Hepatocyte (in vitro differentiated cells): ENCODE measurements around the gene FKBP4. TPM values are rescaled to one million over a fixed set of nuclear protein-coding genes. Genes with fewer than 3 reads are reported as not detected.

Source experiments
- DNase-seq: peaks from one replicate; pipeline ENCODE4 v3.0.0-alpha.2; 2016; ENCODE audit warnings: low spot score
- H2AFZ ChIP-seq: fragments of 200-600 bp; sonication (generic); 2 replicates; pipeline ENCODE4 v1.6.0; 2016; ENCODE audit warnings: antibody characterized with exemption, mild to moderate bottlenecking
- H3K27ac ChIP-seq: fragments of 200-600 bp; sonication (generic); 2 replicates; pipeline ENCODE4 v1.5.1; 2016; ENCODE audit warnings: mild to moderate bottlenecking
- H3K27me3 ChIP-seq: fragments of 200-600 bp; sonication (generic); 2 replicates; pipeline ENCODE4 v1.6.1; 2016
- H3K36me3 ChIP-seq: fragments of 200-600 bp; sonication (generic); replicated peaks from 2 replicates; pipeline ENCODE4 v1.5.1; 2016; ENCODE audit warnings: low read depth; ENCODE audit not compliant: insufficient read depth
- H3K4me1 ChIP-seq: fragments of 200-600 bp; sonication (generic); 2 replicates; pipeline ENCODE4 v1.5.1; 2016; ENCODE audit warnings: mild to moderate bottlenecking, moderate library complexity; ENCODE audit not compliant: insufficient read depth
- H3K4me2 ChIP-seq: fragments of 200-600 bp; sonication (generic); 2 replicates; pipeline ENCODE4 v1.6.0; 2016
- H3K4me3 ChIP-seq: fragments of 200-600 bp; sonication (generic); 2 replicates; pipeline ENCODE4 v1.5.1; 2016; ENCODE audit warnings: mild to moderate bottlenecking
- H3K79me2 ChIP-seq: fragments of 200-600 bp; sonication (generic); 2 replicates; pipeline ENCODE4 v1.6.0; 2017; ENCODE audit warnings: mild to moderate bottlenecking
- H3K9me2 ChIP-seq: fragments of 200-600 bp; sonication (generic); replicated peaks from 2 replicates; pipeline ENCODE4 v1.6.0; 2017; ENCODE audit warnings: mild to moderate bottlenecking; ENCODE audit not compliant: insufficient read depth
- H3K9me3 ChIP-seq: fragments of 200-600 bp; sonication (generic); 2 replicates; pipeline ENCODE4 v1.5.1; 2016; ENCODE audit warnings: low read depth, mild to moderate bottlenecking
- H4K20me1 ChIP-seq: fragments of 200-600 bp; sonication (generic); 2 replicates; pipeline ENCODE4 v1.6.0; 2016; ENCODE audit warnings: mild to moderate bottlenecking; ENCODE audit not compliant: insufficient read depth, poor library complexity, severe bottlenecking
- EZH2 ChIP-seq: fragments of 200-600 bp; sonication (generic); IDR thresholded peaks from 2 replicates; pipeline ENCODE4 v1.6.1; 2016; ENCODE audit warnings: antibody characterized with exemption, mild to moderate bottlenecking, borderline replicate concordance
- EZH2phosphoT487 ChIP-seq: fragments of 200-600 bp; sonication (generic); IDR thresholded peaks from one replicate; pipeline ENCODE4 v1.6.1; 2018; ENCODE audit warnings: antibody characterized with exemption, mild to moderate bottlenecking, low read depth, moderate library complexity; ENCODE audit not compliant: unreplicated experiment, severe bottlenecking
- WGBS: methylation state at CpG from one replicate; pipeline ENCODE4 v1.1.6; 2016; ENCODE audit warnings: low lambda C conversion rate; ENCODE audit errors: missing lambda C conversion rate; 5-methylcytosine and 5-hydroxymethylcytosine counted together
- polyA plus RNA-seq: library from polyadenylated mRNA; unstranded; fragments of >200 nt; fragmentation: Nextera tagmentation; extraction: Ambion mirVana; gene quantifications from 2 replicates; pipeline ENCODE4 v1.2.1, GENCODE V29; 2016
- total RNA-seq: library from RNA; depleted of rRNA; stranded (reverse); fragments of >200 nt; gene quantifications from 2 replicates; pipeline ENCODE4 v1.2.3, GENCODE V29; 2014
- TF ChIP-seq, protein P1 (sequence below): fragments of 200-600 bp; sonication (generic); IDR thresholded peaks from 2 replicates; pipeline ENCODE4 v1.5.1; 2016; ENCODE audit warnings: antibody characterized with exemption, mild to moderate bottlenecking; ENCODE audit not compliant: poor library complexity

FKBP4 gene
- total and polyA plus RNA-seq, 2 experiments from 2014 or later, result 52.1 to 77.9 TPM

DNA sequence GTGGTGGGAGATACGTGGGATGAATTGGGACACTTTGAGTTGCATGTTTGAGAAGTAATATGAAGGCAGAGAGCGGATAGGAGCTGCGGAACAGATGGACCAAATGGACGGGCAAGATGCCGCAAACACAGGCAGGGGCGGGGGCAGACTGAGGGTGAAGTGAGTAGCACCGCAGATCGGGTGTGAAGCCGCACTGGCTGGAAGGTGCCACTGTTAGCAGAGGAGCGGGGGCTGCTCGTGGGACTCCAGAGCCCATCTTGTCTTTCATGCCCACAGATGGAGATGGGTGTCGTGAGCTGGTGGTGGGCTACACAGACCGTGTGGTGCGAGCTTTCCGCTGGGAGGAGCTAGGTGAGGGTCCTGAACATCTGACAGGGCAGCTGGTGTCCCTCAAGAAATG is 25.0 kb downstream of the FKBP4 start:
- no peak overlapping the region for H3K4me2 ChIP-seq
- H3K79me2 ChIP-seq, result peaks cover 12% of the 10 kb centered on the region
- DNase-seq, result no peak
- 93% methylated on average over 15 of the region's 15 CpGs for WGBS
- H4K20me1 ChIP-seq, result no peaks in the 10 kb centered on the region
- H3K9me2 ChIP-seq, result no peaks in the 10 kb centered on the region
- TF ChIP-seq EZH2, result no peak
- TF ChIP-seq EZH2phosphoT487, result no peak
- TF ChIP-seq, protein P1, sequence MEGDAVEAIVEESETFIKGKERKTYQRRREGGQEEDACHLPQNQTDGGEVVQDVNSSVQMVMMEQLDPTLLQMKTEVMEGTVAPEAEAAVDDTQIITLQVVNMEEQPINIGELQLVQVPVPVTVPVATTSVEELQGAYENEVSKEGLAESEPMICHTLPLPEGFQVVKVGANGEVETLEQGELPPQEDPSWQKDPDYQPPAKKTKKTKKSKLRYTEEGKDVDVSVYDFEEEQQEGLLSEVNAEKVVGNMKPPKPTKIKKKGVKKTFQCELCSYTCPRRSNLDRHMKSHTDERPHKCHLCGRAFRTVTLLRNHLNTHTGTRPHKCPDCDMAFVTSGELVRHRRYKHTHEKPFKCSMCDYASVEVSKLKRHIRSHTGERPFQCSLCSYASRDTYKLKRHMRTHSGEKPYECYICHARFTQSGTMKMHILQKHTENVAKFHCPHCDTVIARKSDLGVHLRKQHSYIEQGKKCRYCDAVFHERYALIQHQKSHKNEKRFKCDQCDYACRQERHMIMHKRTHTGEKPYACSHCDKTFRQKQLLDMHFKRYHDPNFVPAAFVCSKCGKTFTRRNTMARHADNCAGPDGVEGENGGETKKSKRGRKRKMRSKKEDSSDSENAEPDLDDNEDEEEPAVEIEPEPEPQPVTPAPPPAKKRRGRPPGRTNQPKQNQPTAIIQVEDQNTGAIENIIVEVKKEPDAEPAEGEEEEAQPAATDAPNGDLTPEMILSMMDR, result no peak
- no peaks in the 10 kb centered on the region for H3K9me3 ChIP-seq
- H3K4me3 ChIP-seq, result no peak overlapping the region
- H3K36me3 ChIP-seq, result no peaks in the 10 kb centered on the region
- no peaks in the 10 kb centered on the region for H3K4me1 ChIP-seq
- no peak overlapping the region for H2AFZ ChIP-seq
- no peaks in the 10 kb centered on the region for H3K27me3 ChIP-seq
- H3K27ac ChIP-seq, result no peak overlapping the region

DNA sequence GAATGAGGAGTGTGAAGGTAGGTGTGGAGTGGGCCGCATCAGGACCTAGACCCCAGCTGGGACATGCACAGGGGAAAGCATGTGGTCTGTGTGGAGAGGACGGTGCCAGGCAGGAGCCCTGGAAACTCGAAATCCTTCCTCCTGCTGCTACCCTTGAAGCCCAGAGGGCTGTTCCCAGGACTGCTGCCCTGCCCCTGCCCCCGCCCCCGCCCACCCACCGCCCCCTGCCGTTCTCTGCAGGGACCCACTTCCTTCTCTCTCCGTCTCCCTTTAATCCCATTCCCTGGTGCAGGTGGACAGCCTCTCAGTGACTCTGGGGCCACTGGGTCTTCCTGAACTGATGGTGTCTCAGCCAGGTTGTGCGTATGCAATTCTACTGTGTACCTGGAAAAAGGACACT is 25.7 kb downstream of the FKBP4 start:
- H3K79me2 ChIP-seq, result peaks cover 5% of the 10 kb centered on the region
- TF ChIP-seq, protein P1, result no peak
- H4K20me1 ChIP-seq, result no peaks in the 10 kb centered on the region
- H3K36me3 ChIP-seq, result no peaks in the 10 kb centered on the region
- H3K27ac ChIP-seq, result no peak overlapping the region
- H3K4me3 ChIP-seq, result no peak overlapping the region
- no peaks in the 10 kb centered on the region for H3K9me2 ChIP-seq
- WGBS, result 89% methylated on average over 9 of the region's 9 CpGs
- no peak for DNase-seq
- no peak overlapping the region for H3K4me2 ChIP-seq
- no peaks in the 10 kb centered on the region for H3K9me3 ChIP-seq
- H2AFZ ChIP-seq, result no peak overlapping the region
- H3K27me3 ChIP-seq, result no peaks in the 10 kb centered on the region
- no peaks in the 10 kb centered on the region for H3K4me1 ChIP-seq

GRCh38 chr12:2823483-2823882 is 28.7 kb downstream of the FKBP4 start:
- H3K4me3 ChIP-seq, result no peak overlapping the region
- no peak overlapping the region for H2AFZ ChIP-seq
- no peak overlapping the region for H3K4me2 ChIP-seq
- H3K9me3 ChIP-seq, result no peaks in the 10 kb centered on the region
- H3K79me2 ChIP-seq, result no peaks in the 10 kb centered on the region
- H3K27ac ChIP-seq, result no peak overlapping the region
- H3K36me3 ChIP-seq, result no peaks in the 10 kb centered on the region
- TF ChIP-seq, protein P1, result no peak
- no peak for TF ChIP-seq EZH2phosphoT487
- TF ChIP-seq EZH2, result no peak
- 75% methylated on average over 7 of the region's 7 CpGs for WGBS
- no peaks in the 10 kb centered on the region for H4K20me1 ChIP-seq
- H3K4me1 ChIP-seq, result no peaks in the 10 kb centered on the region
- no peaks in the 10 kb centered on the region for H3K9me2 ChIP-seq
- DNase-seq, result no peak
- H3K27me3 ChIP-seq, result no peaks in the 10 kb centered on the region

DNA sequence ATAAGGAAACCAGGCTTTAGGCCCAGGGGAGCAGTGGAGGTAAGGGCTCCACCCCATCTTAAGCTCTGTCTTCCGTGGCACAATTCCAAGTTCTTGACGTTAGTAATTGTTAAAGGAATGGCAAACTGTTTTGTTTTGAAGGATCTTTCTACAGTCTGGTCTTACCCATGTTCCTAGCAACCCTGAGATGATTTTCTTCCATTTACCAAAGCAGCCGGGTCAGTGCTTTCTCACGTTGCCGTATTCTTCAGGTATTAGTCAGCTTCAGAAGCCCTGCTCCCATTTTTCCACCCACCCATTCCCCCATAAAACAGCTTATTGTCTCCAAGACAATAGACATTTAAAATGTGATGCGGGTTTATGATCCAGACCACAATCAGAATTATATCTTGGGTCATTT is 29.8 kb downstream of the FKBP4 start:
- Histone ChIP-seq H3K9me2 (no peaks in the 10 kb centered on the region), H3K27me3 (no peaks in the 10 kb centered on the region), H3K27ac (no peak overlapping the region), H2AFZ (no peak overlapping the region), H3K79me2 (no peaks in the 10 kb centered on the region), H3K4me1 (no peaks in the 10 kb centered on the region), H3K36me3 (no peaks in the 10 kb centered on the region), H3K9me3 (no peaks in the 10 kb centered on the region), H4K20me1 (no peaks in the 10 kb centered on the region), H3K4me3 (no peak overlapping the region), H3K4me2 (no peak overlapping the region)
- WGBS, result 93% methylated on average over 6 of the region's 6 CpGs
- no peak for TF ChIP-seq EZH2
- no peak for TF ChIP-seq EZH2phosphoT487
- TF ChIP-seq, protein P1, result no peak
- no peak for DNase-seq
